HL-60 (cell line): ENCODE data around the gene MLYCD.

Experiments
- DNase-seq, 2 experiments: peaks; one replicate each; pipeline ENCODE4 v3.0.0-alpha.2; 2010 to 2020; ENCODE audit warnings: low read depth in 1 of 2, low spot score in 1 of 2
- H3K27ac ChIP-seq: fragments of 250-450 bp; sonication (Bioruptor Pico); replicated peaks from 2 replicates; pipeline ENCODE4 v1.5.1; 2020; ENCODE audit warnings: mild to moderate bottlenecking, moderate library complexity
- H3K27me3 ChIP-seq: fragments of 250-450 bp; sonication (Bioruptor Pico); 2 replicates; pipeline ENCODE4 v1.5.1; 2021; ENCODE audit warnings: mild to moderate bottlenecking, moderate library complexity; ENCODE audit not compliant: insufficient read depth, poor library complexity, severe bottlenecking
- H3K4me3 ChIP-seq: replicated peaks from 2 replicates; pipeline ENCODE4 v1.5.1; 2011; ENCODE audit warnings: mild to moderate bottlenecking, control low read depth, low read length; ENCODE audit not compliant: insufficient read depth
- CTCF ChIP-seq: IDR thresholded peaks from one replicate; pipeline ENCODE4 v1.5.1; 2011; ENCODE audit warnings: low read length, control low read depth, inconsistent platforms; ENCODE audit not compliant: insufficient read depth
- GABPA ChIP-seq: IDR thresholded peaks from 2 replicates; pipeline ENCODE4 v1.6.1; 2012; ENCODE audit warnings: low read depth
- POLR2AphosphoS5 ChIP-seq: IDR thresholded peaks from 2 replicates; pipeline ENCODE4 v1.6.1; 2012; ENCODE audit warnings: low read depth
- SPI1 ChIP-seq: IDR thresholded peaks from 2 replicates; pipeline ENCODE4 v1.6.1; 2012; ENCODE audit warnings: low read depth, mild to moderate bottlenecking, borderline replicate concordance
- TF ChIP-seq, protein P1 (sequence below): IDR thresholded peaks from 2 replicates; pipeline ENCODE4 v1.6.1; 2012; ENCODE audit warnings: low read depth; ENCODE audit not compliant: insufficient replicate concordance

MLYCD gene

GRCh38 chr16:83964684-83965443 lies 65.9 kb downstream of the MLYCD start:
- no peak for DNase-seq

GRCh38 chr16:83965444-83966152 lies 66.7 kb downstream of the MLYCD start:
- no peak for TF ChIP-seq CTCF
- no peak for TF ChIP-seq POLR2AphosphoS5
- TF ChIP-seq, protein P1, sequence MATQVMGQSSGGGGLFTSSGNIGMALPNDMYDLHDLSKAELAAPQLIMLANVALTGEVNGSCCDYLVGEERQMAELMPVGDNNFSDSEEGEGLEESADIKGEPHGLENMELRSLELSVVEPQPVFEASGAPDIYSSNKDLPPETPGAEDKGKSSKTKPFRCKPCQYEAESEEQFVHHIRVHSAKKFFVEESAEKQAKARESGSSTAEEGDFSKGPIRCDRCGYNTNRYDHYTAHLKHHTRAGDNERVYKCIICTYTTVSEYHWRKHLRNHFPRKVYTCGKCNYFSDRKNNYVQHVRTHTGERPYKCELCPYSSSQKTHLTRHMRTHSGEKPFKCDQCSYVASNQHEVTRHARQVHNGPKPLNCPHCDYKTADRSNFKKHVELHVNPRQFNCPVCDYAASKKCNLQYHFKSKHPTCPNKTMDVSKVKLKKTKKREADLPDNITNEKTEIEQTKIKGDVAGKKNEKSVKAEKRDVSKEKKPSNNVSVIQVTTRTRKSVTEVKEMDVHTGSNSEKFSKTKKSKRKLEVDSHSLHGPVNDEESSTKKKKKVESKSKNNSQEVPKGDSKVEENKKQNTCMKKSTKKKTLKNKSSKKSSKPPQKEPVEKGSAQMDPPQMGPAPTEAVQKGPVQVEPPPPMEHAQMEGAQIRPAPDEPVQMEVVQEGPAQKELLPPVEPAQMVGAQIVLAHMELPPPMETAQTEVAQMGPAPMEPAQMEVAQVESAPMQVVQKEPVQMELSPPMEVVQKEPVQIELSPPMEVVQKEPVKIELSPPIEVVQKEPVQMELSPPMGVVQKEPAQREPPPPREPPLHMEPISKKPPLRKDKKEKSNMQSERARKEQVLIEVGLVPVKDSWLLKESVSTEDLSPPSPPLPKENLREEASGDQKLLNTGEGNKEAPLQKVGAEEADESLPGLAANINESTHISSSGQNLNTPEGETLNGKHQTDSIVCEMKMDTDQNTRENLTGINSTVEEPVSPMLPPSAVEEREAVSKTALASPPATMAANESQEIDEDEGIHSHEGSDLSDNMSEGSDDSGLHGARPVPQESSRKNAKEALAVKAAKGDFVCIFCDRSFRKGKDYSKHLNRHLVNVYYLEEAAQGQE = no peak
- no peak for TF ChIP-seq SPI1
- TF ChIP-seq GABPA = no peak
- Histone ChIP-seq H3K27me3 (peaks cover 12% of the 10 kb centered on the region), H3K27ac (no peak overlapping the region), H3K4me3 (no peak overlapping the region)
- DNase-seq = no peak

More at GRCh38 chr16:83964684-83965443, 65.9 kb downstream of the MLYCD start:
- H3K4me3 ChIP-seq = no peak overlapping the region
- H3K27ac ChIP-seq = no peak overlapping the region
- TF ChIP-seq POLR2AphosphoS5 (no peak), SPI1 (no peak), GABPA (no peak), CTCF (no peak)
- TF ChIP-seq, protein P1 = no peak
- peaks cover 8% of the 10 kb centered on the region for H3K27me3 ChIP-seq

- H3K27ac ChIP-seq = no peak overlapping the region
- DNase-seq = no peak
- TF ChIP-seq GABPA (no peak), SPI1 (no peak)
- TF ChIP-seq, protein P1 = no peak
- H3K27me3 ChIP-seq = peaks cover 14% of the 10 kb centered on the region
- H3K4me3 ChIP-seq = no peak overlapping the region
These were observed 67.3 kb downstream of the MLYCD start for GRCh38 chr16:83966153-83966696.
